IMR-90 (cell line): ENCODE data around the gene AK1.

Experiments
- BHLHE40 ChIP-seq: fragments of 150-350 bp; IDR thresholded peaks from 2 replicates; pipeline ENCODE4 v1.6.1; 2016; ENCODE audit warnings: mild to moderate bottlenecking, low read depth, low read length
- CEBPB ChIP-seq: IDR thresholded peaks from 2 replicates; pipeline ENCODE4 v1.6.1; 2012; ENCODE audit warnings: low read depth, low read length, improper control_type of control experiment
- FOS ChIP-seq: fragments of 150-350 bp; IDR thresholded peaks from 2 replicates; pipeline ENCODE4 v1.6.1; 2016; ENCODE audit warnings: low read depth, low read length
- MAFK ChIP-seq: IDR thresholded peaks from 2 replicates; pipeline ENCODE4 v1.6.1; 2012; ENCODE audit warnings: low read depth, low read length, improper control_type of control experiment
- MAZ ChIP-seq: IDR thresholded peaks from 2 replicates; pipeline ENCODE4 v1.6.1; 2012; ENCODE audit warnings: low read depth, mild to moderate bottlenecking, low read length, improper control_type of control experiment, moderate library complexity, borderline replicate concordance
- MXI1 ChIP-seq: IDR thresholded peaks from 2 replicates; pipeline ENCODE4 v1.6.1; 2012; ENCODE audit warnings: low read depth, mild to moderate bottlenecking, low read length, moderate library complexity, borderline replicate concordance
- POLR2A ChIP-seq: IDR thresholded peaks from 2 replicates; pipeline ENCODE4 v1.6.1; 2012; ENCODE audit warnings: mild to moderate bottlenecking, low read depth, low read length
- RAD21 ChIP-seq: IDR thresholded peaks from 2 replicates; pipeline ENCODE4 v1.6.1; 2012; ENCODE audit warnings: low read length, improper control_type of control experiment
- RCOR1 ChIP-seq: IDR thresholded peaks from 2 replicates; pipeline ENCODE4 v1.6.1; 2012; ENCODE audit warnings: mild to moderate bottlenecking, low read length, improper control_type of control experiment; ENCODE audit not compliant: insufficient replicate concordance
- SMC3 ChIP-seq: fragments of 150-350 bp; IDR thresholded peaks from 2 replicates; pipeline ENCODE4 v1.6.1; 2016; ENCODE audit warnings: low read depth, mild to moderate bottlenecking, antibody characterized with exemption, low read length, moderate library complexity
- TF ChIP-seq, protein P1 (sequence below): conservative IDR thresholded peaks from 2 replicates; pipeline ENCODE4 v1.5.1; 2012; ENCODE audit warnings: mild to moderate bottlenecking, low read depth, low read length, improper control_type of control experiment
- TF ChIP-seq, protein P2 (sequence below): fragments of 150-350 bp; IDR thresholded peaks from 2 replicates; pipeline ENCODE4 v1.6.1; 2017; ENCODE audit warnings: mild to moderate bottlenecking, antibody characterized with exemption, low read length, low read depth
- TF ChIP-seq, protein P3 (sequence below): fragments of 150-350 bp; IDR thresholded peaks from 2 replicates; pipeline ENCODE4 v1.6.1; 2016; ENCODE audit warnings: low read depth, mild to moderate bottlenecking, low read length, moderate library complexity, borderline replicate concordance

DNA sequence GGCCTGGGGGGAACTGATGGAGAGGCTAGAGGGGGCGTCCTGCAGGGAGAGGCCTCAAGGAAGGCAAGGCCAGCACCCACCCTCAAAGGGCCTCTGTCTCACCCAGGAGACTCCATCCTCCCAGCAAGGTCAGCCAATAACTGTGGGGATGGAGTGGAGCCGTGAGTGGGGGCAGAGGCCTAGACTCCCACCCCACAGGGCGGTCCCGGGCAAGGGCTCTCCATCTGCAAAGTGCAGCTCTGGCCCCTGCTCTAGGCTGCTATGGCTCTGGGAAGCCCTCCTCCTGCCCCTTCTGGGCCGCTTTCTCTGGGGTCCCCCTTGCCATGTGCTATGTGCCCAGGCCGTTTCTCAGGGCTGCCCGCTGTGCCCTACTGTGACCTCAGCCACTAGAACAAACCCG is 60.7 kb downstream of the AK1 start:
- TF ChIP-seq CEBPB = no peak
- TF ChIP-seq, protein P1, sequence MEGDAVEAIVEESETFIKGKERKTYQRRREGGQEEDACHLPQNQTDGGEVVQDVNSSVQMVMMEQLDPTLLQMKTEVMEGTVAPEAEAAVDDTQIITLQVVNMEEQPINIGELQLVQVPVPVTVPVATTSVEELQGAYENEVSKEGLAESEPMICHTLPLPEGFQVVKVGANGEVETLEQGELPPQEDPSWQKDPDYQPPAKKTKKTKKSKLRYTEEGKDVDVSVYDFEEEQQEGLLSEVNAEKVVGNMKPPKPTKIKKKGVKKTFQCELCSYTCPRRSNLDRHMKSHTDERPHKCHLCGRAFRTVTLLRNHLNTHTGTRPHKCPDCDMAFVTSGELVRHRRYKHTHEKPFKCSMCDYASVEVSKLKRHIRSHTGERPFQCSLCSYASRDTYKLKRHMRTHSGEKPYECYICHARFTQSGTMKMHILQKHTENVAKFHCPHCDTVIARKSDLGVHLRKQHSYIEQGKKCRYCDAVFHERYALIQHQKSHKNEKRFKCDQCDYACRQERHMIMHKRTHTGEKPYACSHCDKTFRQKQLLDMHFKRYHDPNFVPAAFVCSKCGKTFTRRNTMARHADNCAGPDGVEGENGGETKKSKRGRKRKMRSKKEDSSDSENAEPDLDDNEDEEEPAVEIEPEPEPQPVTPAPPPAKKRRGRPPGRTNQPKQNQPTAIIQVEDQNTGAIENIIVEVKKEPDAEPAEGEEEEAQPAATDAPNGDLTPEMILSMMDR = no peak
- no peak for TF ChIP-seq FOS
- TF ChIP-seq SMC3 = no peak
- no peak for TF ChIP-seq BHLHE40
- TF ChIP-seq POLR2A = no peak
- TF ChIP-seq MXI1 = no peak
- TF ChIP-seq MAZ = no peak
- TF ChIP-seq, protein P2, sequence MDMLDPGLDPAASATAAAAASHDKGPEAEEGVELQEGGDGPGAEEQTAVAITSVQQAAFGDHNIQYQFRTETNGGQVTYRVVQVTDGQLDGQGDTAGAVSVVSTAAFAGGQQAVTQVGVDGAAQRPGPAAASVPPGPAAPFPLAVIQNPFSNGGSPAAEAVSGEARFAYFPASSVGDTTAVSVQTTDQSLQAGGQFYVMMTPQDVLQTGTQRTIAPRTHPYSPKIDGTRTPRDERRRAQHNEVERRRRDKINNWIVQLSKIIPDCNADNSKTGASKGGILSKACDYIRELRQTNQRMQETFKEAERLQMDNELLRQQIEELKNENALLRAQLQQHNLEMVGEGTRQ = no peak
- no peak for TF ChIP-seq MAFK
- TF ChIP-seq, protein P3, sequence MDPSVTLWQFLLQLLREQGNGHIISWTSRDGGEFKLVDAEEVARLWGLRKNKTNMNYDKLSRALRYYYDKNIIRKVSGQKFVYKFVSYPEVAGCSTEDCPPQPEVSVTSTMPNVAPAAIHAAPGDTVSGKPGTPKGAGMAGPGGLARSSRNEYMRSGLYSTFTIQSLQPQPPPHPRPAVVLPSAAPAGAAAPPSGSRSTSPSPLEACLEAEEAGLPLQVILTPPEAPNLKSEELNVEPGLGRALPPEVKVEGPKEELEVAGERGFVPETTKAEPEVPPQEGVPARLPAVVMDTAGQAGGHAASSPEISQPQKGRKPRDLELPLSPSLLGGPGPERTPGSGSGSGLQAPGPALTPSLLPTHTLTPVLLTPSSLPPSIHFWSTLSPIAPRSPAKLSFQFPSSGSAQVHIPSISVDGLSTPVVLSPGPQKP = no peak
- TF ChIP-seq RCOR1 = no peak
- TF ChIP-seq RAD21 = no peak
